MM.1S (cell line): ENCODE data around the gene L3MBTL4.

Experiments used
- EZH2 ChIP-seq: fragments of 300-600 bp; sonication (generic); optimal IDR thresholded peaks from 2 replicates; pipeline ENCODE3; 2017; ENCODE audit warnings: low read depth, mild to moderate bottlenecking, antibody characterized with exemption, low read length, mixed read lengths
- TF ChIP-seq, protein P1 (sequence below): fragments of 300-600 bp; sonication (generic); IDR thresholded peaks from 2 replicates; pipeline ENCODE4 v1.5.1; 2016; ENCODE audit warnings: antibody characterized with exemption, low read length, mixed read lengths

DNA sequence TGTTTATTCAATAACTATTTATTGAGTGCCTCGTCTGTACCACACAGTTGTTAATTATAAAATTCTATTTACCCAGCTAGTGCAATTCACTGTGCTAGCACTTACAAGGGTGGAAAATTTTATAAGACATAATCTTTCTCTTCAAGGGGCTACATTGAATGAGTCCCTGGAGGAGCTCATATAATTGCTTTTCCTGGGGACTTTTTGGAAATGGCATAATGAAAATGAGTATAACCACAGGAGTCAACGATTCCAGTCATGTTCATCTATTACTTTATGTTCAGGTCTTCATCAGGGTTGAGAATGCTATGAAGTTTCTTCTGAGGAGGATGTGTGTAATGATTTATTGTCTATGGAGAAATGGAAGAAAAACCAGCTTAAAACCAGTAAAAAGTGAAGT lies 466.5 kb downstream of the L3MBTL4 start:
- TF ChIP-seq, protein P1, sequence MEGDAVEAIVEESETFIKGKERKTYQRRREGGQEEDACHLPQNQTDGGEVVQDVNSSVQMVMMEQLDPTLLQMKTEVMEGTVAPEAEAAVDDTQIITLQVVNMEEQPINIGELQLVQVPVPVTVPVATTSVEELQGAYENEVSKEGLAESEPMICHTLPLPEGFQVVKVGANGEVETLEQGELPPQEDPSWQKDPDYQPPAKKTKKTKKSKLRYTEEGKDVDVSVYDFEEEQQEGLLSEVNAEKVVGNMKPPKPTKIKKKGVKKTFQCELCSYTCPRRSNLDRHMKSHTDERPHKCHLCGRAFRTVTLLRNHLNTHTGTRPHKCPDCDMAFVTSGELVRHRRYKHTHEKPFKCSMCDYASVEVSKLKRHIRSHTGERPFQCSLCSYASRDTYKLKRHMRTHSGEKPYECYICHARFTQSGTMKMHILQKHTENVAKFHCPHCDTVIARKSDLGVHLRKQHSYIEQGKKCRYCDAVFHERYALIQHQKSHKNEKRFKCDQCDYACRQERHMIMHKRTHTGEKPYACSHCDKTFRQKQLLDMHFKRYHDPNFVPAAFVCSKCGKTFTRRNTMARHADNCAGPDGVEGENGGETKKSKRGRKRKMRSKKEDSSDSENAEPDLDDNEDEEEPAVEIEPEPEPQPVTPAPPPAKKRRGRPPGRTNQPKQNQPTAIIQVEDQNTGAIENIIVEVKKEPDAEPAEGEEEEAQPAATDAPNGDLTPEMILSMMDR = no peak
- no peak for TF ChIP-seq EZH2
